Activated CD4-positive, alpha-beta memory T cell treated with anti-CD3 and anti-CD28 coated beads for 36 hours (primary cell): ENCODE results near the gene DMRT2. TPM values are rescaled to one million over a fixed set of nuclear protein-coding genes. Genes with fewer than 3 reads are reported as not detected.

Experiments
- CTCF ChIA-PET: fragments of 350-600 bp; sonication (Branson Sonifier 250); formaldehyde crosslinking; loops from one replicate; lab custom pipeline; 2021; ENCODE audit warnings: antibody characterized with exemption, inconsistent platforms; lab: Charles Lee
- POLR2A ChIA-PET: fragments of 350-600 bp; sonication (Branson Sonifier 250); formaldehyde crosslinking; loops from one replicate; lab custom pipeline; 2021; ENCODE audit warnings: antibody characterized with exemption; lab: Charles Lee
- DNase-seq: peaks from one replicate; pipeline ENCODE4 v3.0.0-alpha.2; 2020
- H3K27ac Mint-ChIP-seq: one replicate; pipeline ENCODE4 v1.8.0; 2021; ENCODE audit warnings: mixed read lengths
- H3K27me3 Mint-ChIP-seq: one replicate; pipeline ENCODE4 v1.8.0; 2021; ENCODE audit warnings: mixed read lengths
- H3K36me3 Mint-ChIP-seq: one replicate; pipeline ENCODE4 v1.8.0; 2021; ENCODE audit warnings: mixed read lengths
- H3K4me1 Mint-ChIP-seq: one replicate; pipeline ENCODE4 v1.8.0; 2021; ENCODE audit warnings: low read depth, mixed read lengths
- H3K4me3 Mint-ChIP-seq: one replicate; pipeline ENCODE4 v1.8.0; 2021; ENCODE audit warnings: mild to moderate bottlenecking, mixed read lengths
- H3K9me3 Mint-ChIP-seq: one replicate; pipeline ENCODE4 v1.8.0; 2021; ENCODE audit warnings: mixed read lengths
- intact Hi-C: fragments of 100-400 bp; cut with micrococcal nuclease; formaldehyde crosslinking; loops from one replicate; pipeline ENCODE4 v1.15.1; 2023
- total RNA-seq, 2 experiments: library from RNA; stranded (reverse); gene quantifications; one replicate each; pipeline ENCODE4 v1.2.3, GENCODE V29; 2021

The DMRT2 gene
- total RNA-seq = under 1 TPM; 0.24 to 0.58 TPM

GRCh38 chr9:1050125-1050895 lies at the start of gene DMRT2:
TSS of gene DMRT2 (plus strand) at chr9:1050357. CDS start at chr9:1051614, 1,257 bp downstream.
- Mint-ChIP-seq H3K36me3 (peaks cover 11% of the 10 kb centered on the region), H3K4me3 (peak within 1 kb of the TSS; percentile 54), H3K27ac (no peak within 1 kb of the TSS), H3K4me1 (peaks cover 56% of the 10 kb centered on the region), H3K27me3 (peaks cover 72% of the 10 kb centered on the region), H3K9me3 (no peaks in the 10 kb centered on the region)
- ChIA-PET CTCF (interaction anchor here (1.6 kb wide), 1 partner anchor 40 kb away, joined by 3 read pairs; no protein-coding TSS in a partner anchor), POLR2A (no interaction called here)
- peak; percentile 75 for DNase-seq
- intact Hi-C loops = loop anchor here (2.0 kb wide), 1 partner anchor 78 kb away; no protein-coding TSS in a partner anchor

- H3K9me3 Mint-ChIP-seq = no peaks in the 10 kb centered on the region
- intact Hi-C loops = no loop called here
- H3K36me3 Mint-ChIP-seq = no peaks in the 10 kb centered on the region
- DNase-seq = no peak
- no peak overlapping the region for H3K4me3 Mint-ChIP-seq
- peaks cover 6% of the 10 kb centered on the region for H3K27me3 Mint-ChIP-seq
- POLR2A ChIA-PET = interaction anchor here (0.6 kb wide), 1 partner anchor 452 kb away, joined by 3 read pairs; no protein-coding TSS in a partner anchor
- peaks cover 3% of the 10 kb centered on the region for H3K4me1 Mint-ChIP-seq
- no peak overlapping the region for H3K27ac Mint-ChIP-seq
- CTCF ChIA-PET = interaction anchor here (0.7 to 1.8 kb wide), 3 partner anchors 8 to 958 kb away, joined by 3 to 9 read pairs (median 3); no protein-coding TSS in a partner anchor
Measured at GRCh38 chr9:1001838-1002237, 48.3 kb upstream of the DMRT2 start.

- peaks cover 3% of the 10 kb centered on the region for H3K4me1 Mint-ChIP-seq
- DNase-seq = no peak
- ChIA-PET CTCF (interaction anchor here (1.3 to 3.5 kb wide), 3 partner anchors 11 to 109 kb away, joined by 3 to 20 read pairs (median 4); no protein-coding TSS in a partner anchor), POLR2A (no interaction called here)
- H3K27me3 Mint-ChIP-seq = peaks cover 6% of the 10 kb centered on the region
- intact Hi-C loops = no loop called here
- H3K36me3 Mint-ChIP-seq = no peaks in the 10 kb centered on the region
- no peak overlapping the region for H3K4me3 Mint-ChIP-seq
- no peaks in the 10 kb centered on the region for H3K9me3 Mint-ChIP-seq
- no peak overlapping the region for H3K27ac Mint-ChIP-seq
Measured at GRCh38 chr9:1002678-1003077, 47.5 kb upstream of the DMRT2 start.

GRCh38 chr9:1005043-1005667 lies 45.0 kb upstream of the DMRT2 start:
- ChIA-PET POLR2A (no interaction called here), CTCF (interaction anchor here (0.8 to 3.5 kb wide), 13 partner anchors 8 to 275 kb away, joined by 3 to 20 read pairs (median 4); no protein-coding TSS in a partner anchor)
- intact Hi-C loops = loop anchor here (5.0 kb wide), 1 partner anchor 393 kb away; no protein-coding TSS in a partner anchor
- Mint-ChIP-seq H3K36me3 (no peaks in the 10 kb centered on the region), H3K27me3 (peaks cover 14% of the 10 kb centered on the region), H3K9me3 (no peaks in the 10 kb centered on the region), H3K4me3 (no peak overlapping the region), H3K27ac (no peak overlapping the region), H3K4me1 (peaks cover 3% of the 10 kb centered on the region)
- peak; percentile 27 for DNase-seq

- POLR2A ChIA-PET = no interaction called here
- Mint-ChIP-seq H3K9me3 (no peaks in the 10 kb centered on the region), H3K27ac (no peak overlapping the region), H3K4me3 (no peak overlapping the region), H3K27me3 (peaks cover 15% of the 10 kb centered on the region), H3K36me3 (no peaks in the 10 kb centered on the region), H3K4me1 (peaks cover 3% of the 10 kb centered on the region)
- intact Hi-C loops = loop anchor here (5.0 kb wide), 1 partner anchor 395 kb away; no protein-coding TSS in a partner anchor
- DNase-seq = no peak
- CTCF ChIA-PET = interaction anchor here (4.9 kb wide), 1 partner anchor 113 kb away, joined by 69 read pairs; no protein-coding TSS in a partner anchor
Measured at GRCh38 chr9:1007312-1007711, 42.8 kb upstream of the DMRT2 start.

GRCh38 chr9:1008216-1008615 lies 41.9 kb upstream of the DMRT2 start:
- intact Hi-C loops = loop anchor here (5.0 kb wide), 1 partner anchor 396 kb away; no protein-coding TSS in a partner anchor
- Mint-ChIP-seq H3K27me3 (peaks cover 15% of the 10 kb centered on the region), H3K4me1 (peaks cover 3% of the 10 kb centered on the region), H3K36me3 (no peaks in the 10 kb centered on the region), H3K27ac (no peak overlapping the region), H3K9me3 (no peaks in the 10 kb centered on the region), H3K4me3 (no peak overlapping the region)
- POLR2A ChIA-PET = no interaction called here
- no peak for DNase-seq
- CTCF ChIA-PET = interaction anchor here (1.3 to 4.9 kb wide), 6 partner anchors 10 to 397 kb away, joined by 5 to 69 read pairs (median 7); no protein-coding TSS in a partner anchor

- no peak overlapping the region for H3K4me3 Mint-ChIP-seq
- H3K36me3 Mint-ChIP-seq = no peaks in the 10 kb centered on the region
- peak; percentile 86 for DNase-seq
- peaks cover 3% of the 10 kb centered on the region for H3K4me1 Mint-ChIP-seq
- H3K27ac Mint-ChIP-seq = no peak overlapping the region
- H3K27me3 Mint-ChIP-seq = peaks cover 13% of the 10 kb centered on the region
- ChIA-PET CTCF (interaction anchor here (0.6 to 4.9 kb wide), 33 partner anchors 8 to 621 kb away, joined by 3 to 69 read pairs (median 4); partner anchors contain the start of gene DMRT2), POLR2A (no interaction called here)
- no peaks in the 10 kb centered on the region for H3K9me3 Mint-ChIP-seq
- intact Hi-C loops = loop anchor here (1.0 to 5.0 kb wide), 2 partner anchors 115 to 397 kb away; no protein-coding TSS in a partner anchor
Measured at GRCh38 chr9:1009101-1009707, 41.0 kb upstream of the DMRT2 start.

- POLR2A ChIA-PET = no interaction called here
- Mint-ChIP-seq H3K27ac (no peak overlapping the region), H3K36me3 (no peaks in the 10 kb centered on the region), H3K4me3 (no peak overlapping the region), H3K27me3 (peaks cover 14% of the 10 kb centered on the region), H3K9me3 (no peaks in the 10 kb centered on the region), H3K4me1 (no peaks in the 10 kb centered on the region)
- intact Hi-C loops = no loop called here
- no peak for DNase-seq
- CTCF ChIA-PET = interaction anchor here (0.6 to 1.9 kb wide), 3 partner anchors 9 to 398 kb away, joined by 3 to 6 read pairs (median 3); no protein-coding TSS in a partner anchor
Measured at GRCh38 chr9:1013021-1013420, 37.1 kb upstream of the DMRT2 start.

GRCh38 chr9:1014225-1014624 lies 35.9 kb upstream of the DMRT2 start:
- no peaks in the 10 kb centered on the region for H3K9me3 Mint-ChIP-seq
- H3K27me3 Mint-ChIP-seq = peaks cover 11% of the 10 kb centered on the region
- H3K36me3 Mint-ChIP-seq = no peaks in the 10 kb centered on the region
- no peak overlapping the region for H3K4me3 Mint-ChIP-seq
- DNase-seq = no peak
- ChIA-PET CTCF (interaction anchor here (1.9 kb wide), 1 partner anchor 10 kb away, joined by 6 read pairs; no protein-coding TSS in a partner anchor), POLR2A (no interaction called here)
- intact Hi-C loops = no loop called here
- no peak overlapping the region for H3K27ac Mint-ChIP-seq
- H3K4me1 Mint-ChIP-seq = no peaks in the 10 kb centered on the region

GRCh38 chr9:1014640-1015039 lies 35.5 kb upstream of the DMRT2 start:
- H3K9me3 Mint-ChIP-seq = no peaks in the 10 kb centered on the region
- ChIA-PET POLR2A (no interaction called here), CTCF (interaction anchor here (1.9 kb wide), 1 partner anchor 10 kb away, joined by 6 read pairs; no protein-coding TSS in a partner anchor)
- no peak overlapping the region for H3K27ac Mint-ChIP-seq
- intact Hi-C loops = no loop called here
- no peaks in the 10 kb centered on the region for H3K36me3 Mint-ChIP-seq
- no peak overlapping the region for H3K4me3 Mint-ChIP-seq
- DNase-seq = no peak
- peaks cover 11% of the 10 kb centered on the region for H3K27me3 Mint-ChIP-seq
- H3K4me1 Mint-ChIP-seq = no peaks in the 10 kb centered on the region

- no peak overlapping the region for H3K4me3 Mint-ChIP-seq
- DNase-seq = peak; percentile 33
- H3K9me3 Mint-ChIP-seq = peaks cover 3% of the 10 kb centered on the region
- no peaks in the 10 kb centered on the region for H3K36me3 Mint-ChIP-seq
- ChIA-PET CTCF (interaction anchor here (1.8 kb wide), 1 partner anchor 9 kb away, joined by 11 read pairs; no protein-coding TSS in a partner anchor), POLR2A (no interaction called here)
- peaks cover 17% of the 10 kb centered on the region for H3K27me3 Mint-ChIP-seq
- intact Hi-C loops = no loop called here
- no peak overlapping the region for H3K27ac Mint-ChIP-seq
- no peaks in the 10 kb centered on the region for H3K4me1 Mint-ChIP-seq
Measured at GRCh38 chr9:1018121-1018520, 32.0 kb upstream of the DMRT2 start.
